ENCODE measurements around the gene GAN.
"Not testable (repeated sequence)": the region's sequence is repeated elsewhere in the genome, so short reads cannot be mapped to it uniquely, and the experiment has no call there.

Gene GAN

GRCh38 chr16:81310045-81310644, 4.6 kb upstream of the GAN start:
- no peak for DNase-seq

- no peak for DNase-seq
Observed at GRCh38 chr16:81311762-81312161, 3.0 kb upstream of the GAN start.

GRCh38 chr16:81313701-81314602, 810 bp upstream of the GAN start:
- DNase-seq, result no peak

DNA sequence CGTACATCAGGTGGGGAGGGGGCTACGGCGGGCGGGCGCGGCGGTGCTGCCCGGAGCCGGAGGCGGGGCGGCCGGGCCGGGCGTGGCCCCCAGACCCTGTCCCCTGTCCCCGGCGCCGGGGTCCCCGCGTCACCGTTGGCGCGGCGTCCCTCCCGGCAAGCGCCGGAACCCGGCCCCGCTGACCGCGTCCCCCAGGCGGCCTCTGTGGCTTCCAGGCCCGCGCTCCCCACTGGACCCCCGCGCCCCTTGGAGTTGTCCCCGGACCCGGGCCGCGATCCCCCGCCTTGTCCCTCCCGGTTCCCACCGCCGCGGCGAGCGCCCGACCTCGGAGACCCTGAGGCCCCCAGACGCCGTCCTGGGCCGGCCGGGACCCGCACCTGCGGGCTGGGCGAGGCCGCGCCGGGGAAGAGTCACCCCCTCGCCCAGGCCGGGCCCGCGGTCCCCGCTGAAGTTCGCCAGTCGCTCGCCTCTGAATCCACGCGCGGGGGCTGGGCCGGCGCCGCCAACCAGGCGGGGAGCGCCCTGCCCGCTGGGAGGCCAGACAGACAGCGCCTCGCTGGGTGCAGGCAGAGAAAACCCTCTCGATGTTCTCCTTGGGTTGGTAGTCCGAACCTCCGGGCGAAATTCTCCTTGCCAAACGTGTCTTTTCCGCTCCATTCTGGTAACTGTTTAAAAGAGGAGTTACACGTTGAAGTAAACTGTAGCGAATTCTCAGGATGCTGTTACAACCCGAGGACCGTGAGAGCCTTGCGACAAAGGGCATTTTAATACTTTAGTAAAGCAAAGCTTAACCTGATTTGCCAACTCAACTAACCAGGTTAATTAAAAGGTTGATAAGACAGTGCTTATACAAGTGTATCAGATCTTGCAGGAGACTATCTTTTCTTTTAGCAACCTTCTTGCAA, 761 bp downstream of the GAN start:
- DNase-seq, result no peak

GRCh38 chr16:81316176-81316496, 1.4 kb downstream of the GAN start:
- DNase-seq, result no peak

DNA sequence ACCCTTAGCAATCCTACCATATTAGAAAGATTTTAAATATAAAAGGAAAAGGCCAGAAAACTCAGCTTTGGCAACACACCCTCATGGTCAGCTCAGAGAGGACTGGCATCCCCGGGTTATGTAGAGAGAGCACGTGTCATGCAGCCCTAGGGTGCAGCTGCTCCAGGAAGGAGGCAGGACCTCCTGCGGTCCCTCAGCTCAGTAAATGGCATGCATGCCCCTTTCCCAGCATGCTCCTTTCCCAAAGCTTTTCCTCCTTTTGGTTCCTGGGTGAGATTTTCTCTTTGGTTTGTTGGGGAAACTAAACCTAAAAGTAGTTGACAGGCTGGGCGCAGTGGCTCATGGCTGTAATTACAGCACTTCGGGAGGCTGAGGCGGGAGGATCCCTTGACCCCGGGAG, 3.9 kb downstream of the GAN start:
- DNase-seq, result no peak

DNA sequence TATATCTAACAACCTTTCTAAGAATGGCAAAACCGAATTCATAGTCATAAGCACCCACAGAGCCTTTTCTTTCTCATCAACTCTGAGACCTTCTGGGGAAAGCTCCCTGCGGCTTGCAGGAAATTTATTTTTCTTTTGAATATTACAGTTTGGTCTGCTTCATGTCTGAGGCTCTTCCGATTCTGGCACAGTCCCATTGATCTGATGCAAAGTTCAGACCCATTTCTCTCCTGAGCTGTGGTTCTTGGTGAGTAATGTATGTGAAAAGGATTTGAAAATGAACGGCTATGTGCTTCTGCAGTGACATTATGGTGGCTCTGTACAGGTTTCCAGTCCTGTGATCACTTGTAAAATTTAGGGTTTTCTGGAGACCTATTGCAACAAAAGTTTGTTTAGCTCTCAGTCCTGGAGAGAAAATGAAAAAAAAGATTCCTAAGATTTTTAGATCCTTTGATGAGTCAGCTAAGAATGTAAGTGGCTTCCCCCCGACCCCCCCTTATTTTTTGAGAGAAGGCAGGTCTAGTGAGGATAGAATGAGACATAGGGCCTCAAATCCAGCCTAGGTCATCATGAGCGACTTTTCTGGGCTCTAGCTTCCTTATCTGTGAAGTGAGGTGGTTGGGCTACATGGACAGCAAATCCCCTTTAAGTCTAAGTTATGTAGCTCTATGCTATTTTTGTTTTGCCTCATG, 4.6 kb downstream of the GAN start:
- no peak for DNase-seq

GRCh38 chr16:81321039-81321438, 6.3 kb downstream of the GAN start:
- no peak for DNase-seq

DNA sequence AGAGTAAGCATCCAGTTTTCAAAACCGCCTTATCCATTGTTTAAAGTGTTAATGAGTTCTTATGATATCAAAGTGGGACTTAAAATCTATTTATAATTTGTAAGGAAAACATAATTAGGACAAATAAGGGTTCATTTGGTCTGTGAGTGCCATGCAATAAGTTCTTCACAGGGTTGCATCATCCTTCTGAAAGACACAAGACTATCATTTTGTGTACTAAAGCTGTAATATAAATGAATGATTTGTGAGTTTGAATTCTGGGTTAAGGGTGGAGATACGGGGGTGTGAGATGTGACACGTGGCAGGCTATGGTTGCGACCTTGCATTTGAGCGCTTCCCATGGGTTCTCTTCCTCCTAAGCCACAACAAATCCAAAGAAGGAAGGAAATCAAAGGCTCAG, 6.8 kb downstream of the GAN start:
- no peak for DNase-seq

- no peak for DNase-seq
Observed at GRCh38 chr16:81324808-81325207, 10.0 kb downstream of the GAN start.

DNA sequence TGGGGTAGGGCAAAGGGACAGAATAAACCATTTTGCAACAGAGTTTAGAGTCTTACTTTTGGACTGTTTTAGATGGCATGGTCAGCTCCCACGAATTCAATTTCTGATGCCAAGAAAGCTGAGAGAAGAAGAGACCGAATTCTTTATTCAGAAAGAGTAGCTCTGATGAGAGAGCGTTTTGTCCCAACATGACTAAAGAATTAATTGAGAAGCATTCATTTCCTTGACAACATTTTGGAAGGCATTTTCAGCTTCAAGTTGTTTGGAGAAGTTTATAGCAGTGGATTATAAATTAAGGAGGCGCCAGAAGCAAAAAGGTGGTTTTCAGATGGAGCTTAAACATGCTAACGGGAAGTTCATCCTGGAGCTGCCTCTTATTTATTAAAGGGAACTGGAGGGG, 12.2 kb downstream of the GAN start:
- no peak for DNase-seq

- no peak for DNase-seq
Observed at GRCh38 chr16:81327447-81328196, 12.9 kb downstream of the GAN start.

GRCh38 chr16:81329947-81330346, 15.2 kb downstream of the GAN start:
- DNase-seq, result no peak

GRCh38 chr16:81333356-81333755, 18.6 kb downstream of the GAN start:
- DNase-seq, result no peak

- no peak for DNase-seq
Observed at GRCh38 chr16:81335669-81336068, 20.9 kb downstream of the GAN start.

DNA sequence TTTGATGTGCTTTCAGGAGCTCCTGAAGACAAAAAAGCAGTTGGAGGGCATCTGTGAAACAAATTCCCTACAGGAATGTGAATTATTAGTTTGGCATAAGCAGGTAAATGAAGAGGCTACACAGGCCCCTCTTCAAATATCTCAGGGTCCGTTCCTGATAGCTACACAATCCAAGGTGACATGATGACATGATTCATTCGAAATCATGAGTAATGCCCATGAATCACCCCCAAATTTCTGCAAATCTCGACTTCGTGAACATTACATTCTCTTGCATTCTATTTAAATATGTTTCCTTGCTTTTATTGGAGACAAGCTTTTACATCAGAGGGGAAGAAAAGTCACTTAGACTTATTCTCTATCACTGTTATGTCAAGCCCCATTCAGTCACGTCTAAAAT, 22.3 kb downstream of the GAN start:
- DNase-seq, result no peak

DNA sequence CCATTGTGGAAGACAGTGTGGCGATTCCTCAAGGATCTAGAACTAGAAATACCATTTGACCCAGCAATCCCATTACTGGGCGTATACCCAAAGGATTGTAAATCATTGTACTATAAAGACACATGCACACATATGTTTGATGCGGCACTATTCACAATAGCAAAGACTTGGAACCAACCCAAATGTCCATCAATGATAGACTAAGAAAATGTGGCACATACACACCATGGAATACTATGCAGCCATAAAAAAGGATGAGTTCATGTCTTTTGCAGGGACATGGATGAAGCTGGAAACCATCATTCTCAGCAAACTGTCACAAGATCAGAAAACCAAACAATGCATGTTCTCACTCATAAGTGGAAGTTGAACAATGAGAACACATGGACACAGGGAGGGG, 30.4 kb downstream of the GAN start:
- not testable (repeated sequence) for DNase-seq

- no peak for DNase-seq
Observed at GRCh38 chr16:81347425-81347824, 32.7 kb downstream of the GAN start.

DNA sequence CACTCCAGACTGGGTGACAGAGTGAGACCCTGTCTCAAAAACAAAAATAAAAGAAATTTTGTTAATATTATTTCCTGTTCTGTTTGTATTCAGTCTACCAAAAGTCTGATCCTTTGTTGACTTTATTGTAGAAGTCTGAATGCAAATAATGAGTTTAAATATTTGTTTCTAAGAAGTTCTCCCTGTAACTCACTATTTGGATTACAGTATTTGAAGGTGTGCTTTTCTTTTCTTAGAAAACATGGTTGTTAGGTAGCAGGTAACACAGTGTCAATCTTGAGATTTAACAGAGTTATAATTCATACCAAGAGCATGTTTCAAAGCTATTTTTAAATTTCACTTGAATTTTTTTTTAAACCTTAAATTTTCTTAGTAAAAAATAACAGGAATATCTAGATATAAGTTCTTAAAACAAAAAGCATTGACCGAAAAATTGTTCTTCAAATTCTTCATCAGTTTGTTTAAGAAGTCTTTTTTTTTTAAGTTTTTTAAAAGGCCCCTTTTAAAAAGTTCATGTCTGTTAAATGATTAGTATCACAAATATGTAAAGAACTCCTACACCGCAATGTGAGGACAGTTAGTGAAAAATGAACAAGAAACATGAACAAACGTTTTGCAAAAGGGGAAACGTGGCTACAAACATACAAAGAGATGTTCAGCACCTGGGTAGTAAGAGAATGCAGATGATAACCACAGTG, 35.0 kb downstream of the GAN start:
- no peak for DNase-seq

DNA sequence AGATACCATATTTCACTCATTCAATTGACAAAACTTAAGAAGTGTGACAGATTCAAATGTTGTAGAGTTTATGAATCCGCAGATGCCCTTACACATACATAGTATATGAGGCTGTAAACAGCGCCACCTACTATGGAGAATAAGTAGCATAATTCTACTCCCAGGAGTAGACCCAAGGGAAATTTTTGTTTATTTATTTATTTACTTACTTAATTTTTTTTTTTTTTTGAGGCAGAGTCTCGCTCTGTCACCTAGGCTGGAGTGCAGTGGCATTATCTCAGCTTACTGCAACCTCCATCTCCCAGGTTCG, 35.5 kb downstream of the GAN start:
- DNase-seq, result no peak

- no peak for DNase-seq
Observed at GRCh38 chr16:81353895-81354294, 39.1 kb downstream of the GAN start.

DNA sequence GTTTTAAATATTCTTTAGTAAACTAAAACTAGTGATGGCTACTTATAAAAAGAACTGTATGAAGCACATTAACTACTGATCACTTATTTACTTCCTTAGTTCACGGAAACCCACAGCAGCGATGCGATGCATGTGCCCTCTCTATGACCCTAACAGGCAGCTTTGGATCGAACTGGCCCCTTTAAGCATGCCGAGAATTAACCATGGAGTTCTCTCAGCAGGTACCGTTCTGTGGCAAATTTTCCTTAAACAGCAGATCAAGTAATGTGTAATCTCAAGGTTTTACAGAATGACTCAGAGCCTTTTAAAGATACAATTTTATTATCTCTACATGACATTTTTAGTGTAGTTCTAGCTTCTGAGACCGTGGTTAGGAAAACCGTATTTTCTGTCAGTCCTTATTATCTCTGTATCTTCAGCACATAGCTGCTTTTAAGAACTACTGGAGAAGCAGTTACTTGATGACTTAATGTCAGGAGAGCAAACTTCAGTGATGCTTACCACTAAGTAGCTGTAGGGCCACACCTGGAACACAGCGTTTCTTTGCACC, 43.0 kb downstream of the GAN start:
- DNase-seq, result no peak

Measured in NCI-H1436 (cell line).